NT2/D1 (cell line): ENCODE data around the gene ASAP2.

Source experiments
- SUZ12 ChIP-seq: IDR thresholded peaks from 2 replicates; pipeline ENCODE4 v1.6.1; 2011; ENCODE audit not compliant: insufficient read length, insufficient read depth; ENCODE audit errors: extremely low read depth
- YY1 ChIP-seq: IDR thresholded peaks from 2 replicates; pipeline ENCODE4 v1.6.1; 2011; ENCODE audit not compliant: insufficient read length, insufficient read depth
- ZNF274 ChIP-seq: IDR thresholded peaks from 2 replicates; pipeline ENCODE4 v1.6.1; 2011; ENCODE audit warnings: mild to moderate bottlenecking, low read depth, low read length

GRCh38 chr2:9236867-9237266 is 30.3 kb downstream of the ASAP2 start:
- TF ChIP-seq ZNF274: no peak
- TF ChIP-seq YY1: no peak
- TF ChIP-seq SUZ12: no peak
